ENCODE results near the gene EPB41L2.
"Not testable (repeated sequence)": the region's sequence is repeated elsewhere in the genome, so short reads cannot be mapped to it uniquely, and the experiment has no call there.

EPB41L2 gene

GRCh38 chr6:130955755-130956154, 107.3 kb downstream of the EPB41L2 start:
- Histone ChIP-seq H3K9ac (ENCODE audit: low read length) (no peak overlapping the region), H3K4me3 (ENCODE audit: low read length) (no peak overlapping the region), H3K27ac (ENCODE audit: low read length) (no peak overlapping the region), H3K27me3 (ENCODE audit: control insufficient read depth, insufficient read depth, low read length) (no peaks in the 10 kb centered on the region), H3K9me3 (ENCODE audit: control insufficient read depth, low read depth, low read length) (no peaks in the 10 kb centered on the region), H3K4me1 (ENCODE audit: control insufficient read depth, low read depth, low read length) (no peaks in the 10 kb centered on the region), H3K36me3 (ENCODE audit: control insufficient read depth, low read depth, low read length) (peaks cover 3% of the 10 kb centered on the region)

GRCh38 chr6:130949553-130949952, 113.5 kb downstream of the EPB41L2 start:
- no peaks in the 10 kb centered on the region for H3K27me3 ChIP-seq (ENCODE audit: control insufficient read depth, insufficient read depth, low read length)
- peaks cover 18% of the 10 kb centered on the region for H3K4me1 ChIP-seq (ENCODE audit: control insufficient read depth, low read depth, low read length)
- no peak overlapping the region for H3K9ac ChIP-seq (ENCODE audit: low read length)
- H3K4me3 ChIP-seq (ENCODE audit: low read length) = no peak overlapping the region
- H3K27ac ChIP-seq (ENCODE audit: low read length) = no peak overlapping the region
- H3K36me3 ChIP-seq (ENCODE audit: control insufficient read depth, low read depth, low read length) = no peaks in the 10 kb centered on the region
- no peaks in the 10 kb centered on the region for H3K9me3 ChIP-seq (ENCODE audit: control insufficient read depth, low read depth, low read length)

GRCh38 chr6:130947464-130947863, 115.6 kb downstream of the EPB41L2 start:
- peaks cover 21% of the 10 kb centered on the region for H3K4me1 ChIP-seq (ENCODE audit: control insufficient read depth, low read depth, low read length)
- no peaks in the 10 kb centered on the region for H3K36me3 ChIP-seq (ENCODE audit: control insufficient read depth, low read depth, low read length)
- no peak overlapping the region for H3K9ac ChIP-seq (ENCODE audit: low read length)
- H3K27ac ChIP-seq (ENCODE audit: low read length) = no peak overlapping the region
- no peak overlapping the region for H3K4me3 ChIP-seq (ENCODE audit: low read length)
- H3K27me3 ChIP-seq (ENCODE audit: control insufficient read depth, insufficient read depth, low read length) = no peaks in the 10 kb centered on the region
- no peaks in the 10 kb centered on the region for H3K9me3 ChIP-seq (ENCODE audit: control insufficient read depth, low read depth, low read length)

- H3K4me3 ChIP-seq (ENCODE audit: low read length) = no peak overlapping the region
- no peak overlapping the region for H3K9ac ChIP-seq (ENCODE audit: low read length)
- H3K27me3 ChIP-seq (ENCODE audit: control insufficient read depth, insufficient read depth, low read length) = no peaks in the 10 kb centered on the region
- peaks cover 21% of the 10 kb centered on the region for H3K4me1 ChIP-seq (ENCODE audit: control insufficient read depth, low read depth, low read length)
- H3K9me3 ChIP-seq (ENCODE audit: control insufficient read depth, low read depth, low read length) = no peaks in the 10 kb centered on the region
- H3K27ac ChIP-seq (ENCODE audit: low read length) = no peak overlapping the region
- H3K36me3 ChIP-seq (ENCODE audit: control insufficient read depth, low read depth, low read length) = no peaks in the 10 kb centered on the region
These were observed 117.0 kb downstream of the EPB41L2 start for GRCh38 chr6:130946076-130946475.

GRCh38 chr6:130945401-130945919, 117.6 kb downstream of the EPB41L2 start:
- H3K27me3 ChIP-seq (ENCODE audit: control insufficient read depth, insufficient read depth, low read length) = no peaks in the 10 kb centered on the region
- no peaks in the 10 kb centered on the region for H3K9me3 ChIP-seq (ENCODE audit: control insufficient read depth, low read depth, low read length)
- H3K9ac ChIP-seq (ENCODE audit: low read length) = no peak overlapping the region
- peaks cover 21% of the 10 kb centered on the region for H3K4me1 ChIP-seq (ENCODE audit: control insufficient read depth, low read depth, low read length)
- no peak overlapping the region for H3K4me3 ChIP-seq (ENCODE audit: low read length)
- no peak overlapping the region for H3K27ac ChIP-seq (ENCODE audit: low read length)
- H3K36me3 ChIP-seq (ENCODE audit: control insufficient read depth, low read depth, low read length) = no peaks in the 10 kb centered on the region

GRCh38 chr6:130944486-130944885, 118.6 kb downstream of the EPB41L2 start:
- Histone ChIP-seq H3K4me3 (ENCODE audit: low read length) (no peak overlapping the region), H3K27me3 (ENCODE audit: control insufficient read depth, insufficient read depth, low read length) (no peaks in the 10 kb centered on the region), H3K36me3 (ENCODE audit: control insufficient read depth, low read depth, low read length) (no peaks in the 10 kb centered on the region), H3K27ac (ENCODE audit: low read length) (no peak overlapping the region), H3K9me3 (ENCODE audit: control insufficient read depth, low read depth, low read length) (no peaks in the 10 kb centered on the region), H3K4me1 (ENCODE audit: control insufficient read depth, low read depth, low read length) (peaks cover 21% of the 10 kb centered on the region), H3K9ac (ENCODE audit: low read length) (no peak overlapping the region)

GRCh38 chr6:130943738-130944137, 119.3 kb downstream of the EPB41L2 start:
- Histone ChIP-seq H3K27ac (ENCODE audit: low read length) (no peak overlapping the region), H3K9me3 (ENCODE audit: control insufficient read depth, low read depth, low read length) (no peaks in the 10 kb centered on the region), H3K9ac (ENCODE audit: low read length) (no peak overlapping the region)

GRCh38 chr6:130942752-130943151, 120.3 kb downstream of the EPB41L2 start:
- H3K4me1 ChIP-seq (ENCODE audit: control insufficient read depth, low read depth, low read length) = peaks cover 21% of the 10 kb centered on the region
- H3K27ac ChIP-seq (ENCODE audit: low read length); H3K27me3 ChIP-seq (ENCODE audit: control insufficient read depth, insufficient read depth, low read length); H3K9me3 ChIP-seq (ENCODE audit: control insufficient read depth, low read depth, low read length); H3K9ac ChIP-seq (ENCODE audit: low read length); H3K4me3 ChIP-seq (ENCODE audit: low read length); H3K36me3 ChIP-seq (ENCODE audit: control insufficient read depth, low read depth, low read length): not testable (repeated sequence)

More at GRCh38 chr6:130943738-130944137, 119.3 kb downstream of the EPB41L2 start:
- Histone ChIP-seq H3K27me3 (ENCODE audit: control insufficient read depth, insufficient read depth, low read length) (no peaks in the 10 kb centered on the region), H3K4me1 (ENCODE audit: control insufficient read depth, low read depth, low read length) (peaks cover 21% of the 10 kb centered on the region), H3K4me3 (ENCODE audit: low read length) (no peak overlapping the region), H3K36me3 (ENCODE audit: control insufficient read depth, low read depth, low read length) (no peaks in the 10 kb centered on the region)

- H3K9ac ChIP-seq (ENCODE audit: low read length) = no peak overlapping the region
- peaks cover 15% of the 10 kb centered on the region for H3K4me1 ChIP-seq (ENCODE audit: control insufficient read depth, low read depth, low read length)
- H3K27me3 ChIP-seq (ENCODE audit: control insufficient read depth, insufficient read depth, low read length) = no peaks in the 10 kb centered on the region
- H3K4me3 ChIP-seq (ENCODE audit: low read length) = no peak overlapping the region
- H3K27ac ChIP-seq (ENCODE audit: low read length) = no peak overlapping the region
- H3K9me3 ChIP-seq (ENCODE audit: control insufficient read depth, low read depth, low read length) = no peaks in the 10 kb centered on the region
- no peaks in the 10 kb centered on the region for H3K36me3 ChIP-seq (ENCODE audit: control insufficient read depth, low read depth, low read length)
These were observed 125.0 kb downstream of the EPB41L2 start for GRCh38 chr6:130937942-130938604.

GRCh38 chr6:130936933-130937332, 126.1 kb downstream of the EPB41L2 start:
- H3K4me1 ChIP-seq (ENCODE audit: control insufficient read depth, low read depth, low read length) = peaks cover 15% of the 10 kb centered on the region
- no peaks in the 10 kb centered on the region for H3K36me3 ChIP-seq (ENCODE audit: control insufficient read depth, low read depth, low read length)
- H3K27ac ChIP-seq (ENCODE audit: low read length) = no peak overlapping the region
- H3K9ac ChIP-seq (ENCODE audit: low read length) = no peak overlapping the region
- no peaks in the 10 kb centered on the region for H3K27me3 ChIP-seq (ENCODE audit: control insufficient read depth, insufficient read depth, low read length)
- H3K9me3 ChIP-seq (ENCODE audit: control insufficient read depth, low read depth, low read length) = no peaks in the 10 kb centered on the region
- H3K4me3 ChIP-seq (ENCODE audit: low read length) = no peak overlapping the region

- H3K9ac ChIP-seq (ENCODE audit: low read length) = no peak overlapping the region
- H3K27ac ChIP-seq (ENCODE audit: low read length) = no peak overlapping the region
- H3K9me3 ChIP-seq (ENCODE audit: control insufficient read depth, low read depth, low read length) = no peaks in the 10 kb centered on the region
- no peak overlapping the region for H3K4me3 ChIP-seq (ENCODE audit: low read length)
- no peaks in the 10 kb centered on the region for H3K36me3 ChIP-seq (ENCODE audit: control insufficient read depth, low read depth, low read length)
- peaks cover 15% of the 10 kb centered on the region for H3K4me1 ChIP-seq (ENCODE audit: control insufficient read depth, low read depth, low read length)
- no peaks in the 10 kb centered on the region for H3K27me3 ChIP-seq (ENCODE audit: control insufficient read depth, insufficient read depth, low read length)
These were observed 127.1 kb downstream of the EPB41L2 start for GRCh38 chr6:130935978-130936377.
